H9 (cell line): Measurements from ENCODE around the gene TNFAIP3. TPM values are rescaled to one million over a fixed set of nuclear protein-coding genes. Genes with fewer than 3 reads are reported as not detected.

ENCODE experiments used
- DNase-seq: peaks from one replicate; pipeline ENCODE4 v3.0.0-alpha.2; 2017
- H2AFZ ChIP-seq: one replicate; pipeline ENCODE4 v1.6.1; 2013; ENCODE audit warnings: mild to moderate bottlenecking, low read length, control low read depth, moderate library complexity
- H2AK5ac ChIP-seq: 2 replicates; pipeline ENCODE4 v1.6.1; 2013; ENCODE audit warnings: low read length, control low read depth, mixed read lengths; ENCODE audit not compliant: insufficient read length
- H2BK120ac ChIP-seq: one replicate; pipeline ENCODE4 v1.6.1; 2013; ENCODE audit warnings: low read depth, mild to moderate bottlenecking, low read length, control low read depth, inconsistent platforms; ENCODE audit not compliant: poor library complexity, severe bottlenecking
- H2BK12ac ChIP-seq: 2 replicates; pipeline ENCODE4 v1.6.1; 2013; ENCODE audit warnings: low read length, control low read depth, mixed read lengths, low read depth; ENCODE audit not compliant: insufficient read length
- H2BK15ac ChIP-seq: 2 replicates; pipeline ENCODE4 v1.6.1; 2013; ENCODE audit warnings: low read depth, low read length, control low read depth
- H2BK20ac ChIP-seq: one replicate; pipeline ENCODE4 v1.6.1; 2013; ENCODE audit warnings: low read depth, mild to moderate bottlenecking, low read length, control low read depth, inconsistent platforms; ENCODE audit not compliant: poor library complexity, severe bottlenecking
- H2BK5ac ChIP-seq: 2 replicates; pipeline ENCODE4 v1.6.1; 2013; ENCODE audit warnings: low read length, control low read depth, mixed read lengths; ENCODE audit not compliant: insufficient read length
- H3K14ac ChIP-seq: 2 replicates; pipeline ENCODE4 v1.6.1; 2013; ENCODE audit warnings: low read length, control low read depth; ENCODE audit not compliant: insufficient read depth
- H3K18ac ChIP-seq: 2 replicates; pipeline ENCODE4 v1.6.1; 2013; ENCODE audit warnings: low read depth, mild to moderate bottlenecking, mixed read lengths, low read length, control low read depth; ENCODE audit not compliant: insufficient read length
- H3K23ac ChIP-seq: 2 replicates; pipeline ENCODE4 v1.6.1; 2013; ENCODE audit warnings: low read length, control low read depth, mixed read lengths, low read depth; ENCODE audit not compliant: insufficient read length
- H3K23me2 ChIP-seq: 2 replicates; pipeline ENCODE4 v1.6.1; 2013; ENCODE audit warnings: low read depth, mild to moderate bottlenecking, mixed read lengths, low read length, control low read depth; ENCODE audit not compliant: insufficient read length, poor library complexity, severe bottlenecking
- H3K27ac ChIP-seq: 2 replicates; pipeline ENCODE4 v1.5.1; 2013; ENCODE audit warnings: low read length, control low read depth, mixed read lengths, low read depth; ENCODE audit not compliant: insufficient read length
- H3K27me3 ChIP-seq: 2 replicates; pipeline ENCODE4 v1.6.1; 2013; ENCODE audit warnings: low read length, control low read depth, inconsistent platforms; ENCODE audit not compliant: insufficient read depth
- H3K4ac ChIP-seq: 2 replicates; pipeline ENCODE4 v1.6.1; 2013; ENCODE audit warnings: low read depth, mild to moderate bottlenecking, control low read depth, inconsistent platforms, low read length, moderate library complexity
- H3K4me1 ChIP-seq: 2 replicates; pipeline ENCODE4 v1.6.1; 2013; ENCODE audit warnings: low read length, control low read depth, inconsistent platforms; ENCODE audit not compliant: insufficient read depth
- H3K4me2 ChIP-seq: 2 replicates; pipeline ENCODE4 v1.6.1; 2013; ENCODE audit warnings: low read length, control low read depth, mixed read lengths; ENCODE audit not compliant: insufficient read length, insufficient read depth
- H3K56ac ChIP-seq: 2 replicates; pipeline ENCODE4 v1.6.1; 2013; ENCODE audit warnings: low read depth, mild to moderate bottlenecking, mixed read lengths, low read length, control low read depth; ENCODE audit not compliant: insufficient read length
- H3K79me1 ChIP-seq: 2 replicates; pipeline ENCODE4 v1.6.1; 2013; ENCODE audit warnings: low read depth, mild to moderate bottlenecking, moderate library complexity, low read length, control low read depth, inconsistent platforms; ENCODE audit not compliant: insufficient read depth, poor library complexity, severe bottlenecking
- H3K79me2 ChIP-seq: 2 replicates; pipeline ENCODE4 v1.6.1; 2013; ENCODE audit warnings: low read length, control low read depth, inconsistent platforms; ENCODE audit not compliant: insufficient read depth
- H3K9ac ChIP-seq: 2 replicates; pipeline ENCODE4 v1.6.1; 2013; ENCODE audit warnings: low read length, control low read depth, mixed read lengths; ENCODE audit not compliant: insufficient read length; ENCODE audit errors: extremely low read depth
- H3K9me3 ChIP-seq: one replicate; pipeline ENCODE4 v1.6.1; 2013; ENCODE audit warnings: low read depth, low read length, inconsistent platforms; ENCODE audit not compliant: control insufficient read depth
- H3T11ph ChIP-seq: one replicate; pipeline ENCODE4 v1.6.1; 2013; ENCODE audit warnings: mild to moderate bottlenecking, low read length, control low read depth, inconsistent platforms
- H4K20me1 ChIP-seq: one replicate; pipeline ENCODE4 v1.6.1; 2013; ENCODE audit not compliant: control insufficient read depth, insufficient read length, insufficient read depth
- H4K5ac ChIP-seq: 2 replicates; pipeline ENCODE4 v1.6.1; 2013; ENCODE audit warnings: low read depth, mild to moderate bottlenecking, mixed read lengths, low read length, control low read depth; ENCODE audit not compliant: insufficient read length
- H4K8ac ChIP-seq: replicated peaks from 2 replicates; pipeline ENCODE4 v1.6.1; 2013; ENCODE audit warnings: low read length, control low read depth, mixed read lengths, low read depth; ENCODE audit not compliant: insufficient read length
- H4K91ac ChIP-seq: 2 replicates; pipeline ENCODE4 v1.6.1; 2013; ENCODE audit warnings: low read depth, mild to moderate bottlenecking, moderate library complexity, mixed read lengths, low read length, control low read depth; ENCODE audit not compliant: insufficient read length
- H3K27ac Mint-ChIP-seq, 3 experiments: 2 replicates in 2 of 3; 3 replicates in 1 of 3; pipeline ENCODE4 v1.8.0; 2020 to 2021; ENCODE audit warnings: mixed read lengths in 3 of 3, mild to moderate bottlenecking in 1 of 3, moderate library complexity in 1 of 3
- H3K27me3 Mint-ChIP-seq: 2 replicates; pipeline ENCODE4 v1.8.0; 2021; ENCODE audit warnings: low read depth, mild to moderate bottlenecking, moderate library complexity, mixed read lengths
- H3K36me3 Mint-ChIP-seq, 3 experiments: 2 replicates in 2 of 3; 3 replicates in 1 of 3; pipeline ENCODE4 v1.8.0; 2020 to 2021; ENCODE audit warnings: low read depth in 3 of 3, mixed read lengths in 3 of 3; ENCODE audit not compliant: insufficient read depth in 1 of 3
- H3K4me1 Mint-ChIP-seq, 2 experiments: 2 replicates each; pipeline ENCODE4 v1.8.0; 2020; ENCODE audit warnings: mixed read lengths in 2 of 2
- H3K4me3 Mint-ChIP-seq, 2 experiments: 2 replicates in 1 of 2; 3 replicates in 1 of 2; pipeline ENCODE4 v1.8.0; 2020 to 2021; ENCODE audit warnings: mild to moderate bottlenecking in 2 of 2, mixed read lengths in 2 of 2, moderate library complexity in 1 of 2
- H3K9me3 Mint-ChIP-seq, 2 experiments: 2 replicates in 1 of 2; 3 replicates in 1 of 2; pipeline ENCODE4 v1.8.0; 2020; ENCODE audit warnings: mild to moderate bottlenecking in 2 of 2, mixed read lengths in 2 of 2, moderate library complexity in 1 of 2
- WGBS: extraction: QIAGEN DNeasy Blood & Tissue Kit; methylation state at CpG from one replicate; pipeline ENCODE4 v1.1.7; 2013; ENCODE audit warnings: missing lambda C conversion rate, low lambda C conversion rate, mixed read lengths; ENCODE audit not compliant: insufficient read length; ENCODE audit errors: extremely low coverage; 5-methylcytosine and 5-hydroxymethylcytosine counted together
- total RNA-seq: library from RNA; stranded (reverse); gene quantifications from 2 replicates; pipeline ENCODE4 v1.2.1, GENCODE V29; 2021
- TF ChIP-seq, protein P1 (sequence below): fragments of 200-600 bp; sonication (generic); conservative IDR thresholded peaks from 3 replicates; pipeline ENCODE4 v1.8.0; 2021; ENCODE audit warnings: antibody characterized with exemption, mild to moderate bottlenecking

Gene TNFAIP3
- total RNA-seq, 1 experiment from 2014 or later: 3.7 TPM

DNA sequence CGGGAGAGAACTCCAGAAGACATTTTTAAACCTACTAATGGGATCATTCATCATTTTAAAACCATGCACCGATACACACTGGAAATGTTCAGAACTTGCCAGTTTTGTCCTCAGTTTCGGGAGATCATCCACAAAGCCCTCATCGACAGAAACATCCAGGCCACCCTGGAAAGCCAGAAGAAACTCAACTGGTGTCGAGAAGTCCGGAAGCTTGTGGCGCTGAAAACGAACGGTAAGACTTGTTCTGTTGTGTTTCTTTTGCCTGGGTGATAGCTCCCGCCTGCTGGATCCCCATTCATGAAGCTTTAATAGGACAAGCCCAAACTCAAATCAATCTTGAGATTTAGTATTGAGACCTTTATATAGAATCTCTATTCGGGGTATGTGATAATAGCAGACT is 4.2 kb downstream of the TNFAIP3 start:
- Histone ChIP-seq H3K79me2 (no peaks in the 10 kb centered on the region), H3K4me2 (no peak overlapping the region), H3K4ac (no peak overlapping the region), H4K5ac (no peak overlapping the region), H3K14ac (no peak overlapping the region), H2BK5ac (no peak overlapping the region), H3K18ac (no peak overlapping the region), H3K4me1 (no peaks in the 10 kb centered on the region), H2BK15ac (no peak overlapping the region), H3K9ac (no peak overlapping the region), H3K9me3 (no peaks in the 10 kb centered on the region), H2BK120ac (no peak overlapping the region), H3T11ph (no peak overlapping the region), H3K27ac (no peak overlapping the region), H4K20me1 (no peaks in the 10 kb centered on the region), H2AK5ac (no peak overlapping the region), H4K91ac (no peak overlapping the region), H2AFZ (no peak overlapping the region), H3K23ac (no peak overlapping the region), H3K56ac (no peak overlapping the region), H3K79me1 (no peaks in the 10 kb centered on the region), H3K23me2 (peaks cover 13% of the 10 kb centered on the region), H4K8ac (no peak overlapping the region), H3K27me3 (no peaks in the 10 kb centered on the region; the same call in 1 of the 2 replicates), H2BK20ac (no peak overlapping the region), H2BK12ac (no peak overlapping the region)
- peaks cover 15 to 19% of the 10 kb centered on the region in 2 experiments for H3K4me1 Mint-ChIP-seq
- H3K27ac Mint-ChIP-seq: no peak overlapping the region
- TF ChIP-seq, protein P1, sequence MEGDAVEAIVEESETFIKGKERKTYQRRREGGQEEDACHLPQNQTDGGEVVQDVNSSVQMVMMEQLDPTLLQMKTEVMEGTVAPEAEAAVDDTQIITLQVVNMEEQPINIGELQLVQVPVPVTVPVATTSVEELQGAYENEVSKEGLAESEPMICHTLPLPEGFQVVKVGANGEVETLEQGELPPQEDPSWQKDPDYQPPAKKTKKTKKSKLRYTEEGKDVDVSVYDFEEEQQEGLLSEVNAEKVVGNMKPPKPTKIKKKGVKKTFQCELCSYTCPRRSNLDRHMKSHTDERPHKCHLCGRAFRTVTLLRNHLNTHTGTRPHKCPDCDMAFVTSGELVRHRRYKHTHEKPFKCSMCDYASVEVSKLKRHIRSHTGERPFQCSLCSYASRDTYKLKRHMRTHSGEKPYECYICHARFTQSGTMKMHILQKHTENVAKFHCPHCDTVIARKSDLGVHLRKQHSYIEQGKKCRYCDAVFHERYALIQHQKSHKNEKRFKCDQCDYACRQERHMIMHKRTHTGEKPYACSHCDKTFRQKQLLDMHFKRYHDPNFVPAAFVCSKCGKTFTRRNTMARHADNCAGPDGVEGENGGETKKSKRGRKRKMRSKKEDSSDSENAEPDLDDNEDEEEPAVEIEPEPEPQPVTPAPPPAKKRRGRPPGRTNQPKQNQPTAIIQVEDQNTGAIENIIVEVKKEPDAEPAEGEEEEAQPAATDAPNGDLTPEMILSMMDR: no peak
- no peaks in the 10 kb centered on the region; a peak in 1 of 5 replicates for H3K9me3 Mint-ChIP-seq
- peaks cover 24% of the 10 kb centered on the region for H3K27me3 Mint-ChIP-seq
- no peak for DNase-seq
- no peak overlapping the region for H3K4me3 Mint-ChIP-seq
- no CpG with 5 or more reads among the region's 11 CpGs for WGBS
- H3K36me3 Mint-ChIP-seq: peaks cover 0 to 8% (median 0%) of the 10 kb centered on the region in 3 experiments; a peak in 2 of 7 replicates
